ENCODE data around the gene ANGPTL2. TPM values are rescaled to one million over a fixed set of nuclear protein-coding genes. Genes with fewer than 3 reads are reported as not detected.

ANGPTL2 gene
- total RNA-seq, 2 experiments from 2014 or later = not detected

DNA sequence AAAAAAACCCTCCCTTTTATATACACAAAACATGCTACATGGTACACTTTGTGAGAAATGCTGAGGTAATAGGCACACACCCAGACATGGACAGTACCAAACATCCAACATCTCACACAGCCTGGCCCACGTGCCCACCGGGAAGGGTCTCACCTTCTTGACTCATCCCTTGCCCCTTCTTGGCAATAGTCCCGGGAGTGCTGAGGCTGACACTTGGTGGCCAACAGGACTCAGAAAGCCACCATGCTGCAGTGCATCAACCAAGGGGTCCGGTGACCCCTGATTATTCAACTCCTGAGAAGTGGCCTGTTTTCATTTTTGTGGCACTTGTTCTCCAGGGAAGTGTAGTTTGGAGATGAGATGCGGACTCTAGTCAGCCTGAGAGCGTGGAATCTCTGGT lies 35.0 kb downstream of the ANGPTL2 start:
- POLR2A ChIA-PET = no interaction called here
- H3K36me3 Mint-ChIP-seq (ENCODE audit: low read depth) = no peaks in the 10 kb centered on the region
- intact Hi-C loops (cut with micrococcal nuclease) = no loop called here
- H3K4me3 Mint-ChIP-seq = no peak overlapping the region
- TF ChIP-seq, protein P1, sequence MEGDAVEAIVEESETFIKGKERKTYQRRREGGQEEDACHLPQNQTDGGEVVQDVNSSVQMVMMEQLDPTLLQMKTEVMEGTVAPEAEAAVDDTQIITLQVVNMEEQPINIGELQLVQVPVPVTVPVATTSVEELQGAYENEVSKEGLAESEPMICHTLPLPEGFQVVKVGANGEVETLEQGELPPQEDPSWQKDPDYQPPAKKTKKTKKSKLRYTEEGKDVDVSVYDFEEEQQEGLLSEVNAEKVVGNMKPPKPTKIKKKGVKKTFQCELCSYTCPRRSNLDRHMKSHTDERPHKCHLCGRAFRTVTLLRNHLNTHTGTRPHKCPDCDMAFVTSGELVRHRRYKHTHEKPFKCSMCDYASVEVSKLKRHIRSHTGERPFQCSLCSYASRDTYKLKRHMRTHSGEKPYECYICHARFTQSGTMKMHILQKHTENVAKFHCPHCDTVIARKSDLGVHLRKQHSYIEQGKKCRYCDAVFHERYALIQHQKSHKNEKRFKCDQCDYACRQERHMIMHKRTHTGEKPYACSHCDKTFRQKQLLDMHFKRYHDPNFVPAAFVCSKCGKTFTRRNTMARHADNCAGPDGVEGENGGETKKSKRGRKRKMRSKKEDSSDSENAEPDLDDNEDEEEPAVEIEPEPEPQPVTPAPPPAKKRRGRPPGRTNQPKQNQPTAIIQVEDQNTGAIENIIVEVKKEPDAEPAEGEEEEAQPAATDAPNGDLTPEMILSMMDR (IDR thresholded peaks at IDR 0.05) = no peak
- no peak overlapping the region for H3K27ac Mint-ChIP-seq
- DNase-seq (no peak), ATAC-seq (no peak)
- CTCF ChIA-PET = no interaction called here
- H3K4me1 Mint-ChIP-seq (ENCODE audit: low read depth) = peaks cover 10% of the 10 kb centered on the region
- H3K27me3 Mint-ChIP-seq = peaks cover 3% of the 10 kb centered on the region
- H3K9me3 Mint-ChIP-seq = no peaks in the 10 kb centered on the region

DNA sequence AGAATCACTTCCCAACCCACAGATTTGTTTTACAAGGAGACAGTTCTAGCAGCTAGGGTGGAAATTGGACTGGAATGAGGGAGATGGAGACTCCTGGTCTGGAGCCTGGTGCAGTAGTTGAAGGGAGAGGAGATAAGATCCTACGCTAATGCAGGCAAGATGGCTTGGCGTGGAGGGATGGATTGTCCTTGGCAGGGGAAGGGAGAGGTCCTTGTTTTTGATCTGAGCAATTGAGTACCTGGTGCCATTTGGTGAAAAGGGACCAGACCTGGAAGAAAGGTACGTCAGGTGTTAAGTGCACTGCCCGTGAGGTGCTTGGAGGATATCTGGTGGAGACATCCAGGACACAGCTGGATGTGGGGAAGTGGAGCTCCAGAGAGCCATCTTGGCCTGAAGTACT lies 35.7 kb downstream of the ANGPTL2 start:
- no peaks in the 10 kb centered on the region for H3K36me3 Mint-ChIP-seq (ENCODE audit: low read depth)
- no peak overlapping the region for H3K27ac Mint-ChIP-seq
- peaks cover 3% of the 10 kb centered on the region for H3K27me3 Mint-ChIP-seq
- H3K4me1 Mint-ChIP-seq (ENCODE audit: low read depth) = peaks cover 10% of the 10 kb centered on the region
- ATAC-seq (no peak), DNase-seq (no peak)
- H3K9me3 Mint-ChIP-seq = no peaks in the 10 kb centered on the region
- intact Hi-C loops (cut with micrococcal nuclease) = no loop called here
- CTCF ChIA-PET = no interaction called here
- TF ChIP-seq, protein P1 (IDR thresholded peaks at IDR 0.05) = no peak
- no peak overlapping the region for H3K4me3 Mint-ChIP-seq
- POLR2A ChIA-PET = no interaction called here

DNA sequence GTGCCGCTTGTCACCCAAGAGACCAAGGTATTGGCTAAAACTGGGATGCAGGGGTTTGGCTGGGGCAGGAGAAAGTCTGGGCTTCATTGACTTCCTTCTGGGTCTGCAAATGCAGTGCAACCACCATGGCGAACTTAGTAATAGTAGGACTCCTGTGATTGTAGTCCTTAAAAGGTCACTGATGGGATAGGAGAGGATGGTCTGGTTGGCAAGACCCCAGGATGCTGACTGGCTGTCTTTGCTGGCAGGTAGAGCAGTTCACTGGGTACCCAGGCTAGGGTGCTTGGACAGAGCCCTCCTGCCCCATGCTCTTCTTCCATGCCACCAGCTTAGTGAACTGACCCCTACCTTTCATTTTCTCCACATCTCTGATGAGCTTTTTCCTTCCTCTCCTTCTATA lies 37.2 kb downstream of the ANGPTL2 start:
- Mint-ChIP-seq H3K27me3 (peaks cover 3% of the 10 kb centered on the region), H3K9me3 (no peaks in the 10 kb centered on the region), H3K4me3 (no peak overlapping the region), H3K4me1 (ENCODE audit: low read depth) (peaks cover 10% of the 10 kb centered on the region), H3K27ac (no peak overlapping the region), H3K36me3 (ENCODE audit: low read depth) (no peaks in the 10 kb centered on the region)
- CTCF ChIA-PET = interaction anchor here (0.9 kb wide), 1 partner anchor 145 kb away, joined by 3 read pairs; no protein-coding TSS in a partner anchor
- TF ChIP-seq, protein P1 (IDR thresholded peaks at IDR 0.05) = no peak
- POLR2A ChIA-PET = no interaction called here
- intact Hi-C loops (cut with micrococcal nuclease) = no loop called here
- ATAC-seq (no peak), DNase-seq (no peak)

DNA sequence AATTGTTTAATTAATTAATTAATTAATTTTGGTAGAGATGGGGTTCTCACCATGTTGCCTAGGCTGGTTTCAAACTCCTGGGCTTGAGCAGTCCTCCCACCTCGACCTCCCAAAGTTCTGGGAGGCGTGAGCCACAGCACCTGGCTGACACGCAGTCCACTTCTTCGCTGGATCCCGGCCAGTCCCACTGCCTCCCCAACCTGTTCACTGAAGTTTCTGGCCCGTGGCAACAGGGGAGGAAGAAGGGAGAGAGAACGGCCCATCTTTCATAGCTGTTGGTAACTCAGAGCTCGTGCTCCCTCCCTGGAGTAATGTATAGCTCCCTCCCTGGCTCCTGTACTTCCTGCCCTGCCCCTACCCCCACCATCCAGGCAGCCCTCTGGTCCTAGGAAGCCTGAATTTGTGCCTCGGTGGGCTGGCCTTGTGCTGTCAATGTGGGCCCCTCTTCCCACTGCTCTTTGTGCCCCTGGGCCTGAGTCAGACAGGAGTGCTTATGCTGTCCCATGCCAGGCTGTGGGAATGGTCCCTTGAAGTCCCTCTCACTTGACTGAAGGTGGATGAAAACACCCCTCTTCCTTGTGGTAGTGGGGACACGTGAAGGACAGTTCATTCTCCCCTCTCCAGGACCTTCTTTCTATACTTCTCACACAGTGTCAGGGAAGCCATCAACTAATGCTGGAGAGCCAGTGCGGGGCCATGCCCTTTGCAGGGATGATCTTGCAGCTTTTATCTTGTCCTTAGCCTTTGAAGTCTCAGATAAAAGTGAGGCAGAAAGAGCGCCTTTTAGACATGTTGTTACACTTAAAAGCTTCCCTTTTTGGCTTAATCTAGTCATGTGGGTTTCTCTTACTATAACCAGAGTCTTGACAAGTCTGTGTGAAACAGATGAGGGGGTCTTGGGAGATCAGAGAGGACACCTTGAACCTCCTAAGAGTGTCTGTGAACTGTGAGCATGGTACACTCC lies 38.1 kb downstream of the ANGPTL2 start:
- Mint-ChIP-seq H3K4me1 (ENCODE audit: low read depth) (peaks cover 10% of the 10 kb centered on the region), H3K27ac (no peak overlapping the region), H3K9me3 (no peaks in the 10 kb centered on the region), H3K27me3 (peaks cover 3% of the 10 kb centered on the region), H3K4me3 (no peak overlapping the region), H3K36me3 (ENCODE audit: low read depth) (no peaks in the 10 kb centered on the region)
- DNase-seq (no peak), ATAC-seq (no peak)
- ChIA-PET CTCF (no interaction called here), POLR2A (no interaction called here)
- intact Hi-C loops (cut with micrococcal nuclease) = no loop called here
- TF ChIP-seq, protein P1 (IDR thresholded peaks at IDR 0.05) = no peak
